ENCODE measurements around the gene CPSF4L. TPM values are rescaled to one million over a fixed set of nuclear protein-coding genes. Genes with fewer than 3 reads are reported as not detected.

Gene CPSF4L
- polyA plus RNA-seq, 2 of the 4 experiments (the other 2 are of a cell fraction) = 0.13 TPM; not detected in 1

GRCh38 chr17:73214008-73214407, 47.7 kb downstream of the CPSF4L start:
- ATAC-seq = no peak
- H3K9me3 ChIP-seq = no peaks in the 10 kb centered on the region
- no peak overlapping the region for H3K4me3 ChIP-seq
- FAIRE-seq = peak; percentile 59
- no peak overlapping the region for H3K4me2 ChIP-seq
- ChIA-PET POLR2A (no interaction called here), CTCF (interaction anchor here (1.0 to 2.5 kb wide), 3 partner anchors 18 to 229 kb away, joined by 3 to 10 read pairs (median 8); a partner anchor contains a TSS)
- TF ChIP-seq HDAC2 (IDR thresholded peaks at IDR 0.05) = no peak
- H3K4me1 ChIP-seq = peaks cover 9% of the 10 kb centered on the region; the same call in 1 of the 3 replicates
- H3K27ac ChIP-seq = no peak overlapping the region; a peak in 1 of 6 replicates
- DNase-seq (ENCODE audit: low read depth in 1 of 2, low spot score in 1 of 2) = no peak

- H3K4me3 ChIP-seq = no peak overlapping the region
- POLR2A ChIA-PET = interaction anchor here (0.6 kb wide), 1 partner anchor 9 kb away, joined by 4 read pairs; no protein-coding TSS in a partner anchor
- H3K27ac ChIP-seq = no peak overlapping the region
- H3K4me1 ChIP-seq = peaks cover 9% of the 10 kb centered on the region; the same call in 1 of the 3 replicates
- DNase-seq (ENCODE audit: low read depth in 1 of 2, low spot score in 1 of 2) (no peak), ATAC-seq (no peak), FAIRE-seq (no peak)
- no peaks in the 10 kb centered on the region for H3K9me3 ChIP-seq
- CTCF ChIA-PET = interaction anchor here (0.8 to 1.0 kb wide), 8 partner anchors 8 to 656 kb away, joined by 3 read pairs; no protein-coding TSS in a partner anchor
- WGBS (ENCODE audit: missing lambda C conversion rate) = 82% methylated on average over 13 of the region's 13 CpGs
- H3K4me2 ChIP-seq = no peak overlapping the region
- no peak for TF ChIP-seq MAZ (IDR thresholded peaks at IDR 0.05; ENCODE audit: borderline replicate concordance, low read depth, low read length)
- TF ChIP-seq KDM5A (IDR thresholded peaks at IDR 0.05) = no peak
- TF ChIP-seq HOXB5 (CRISPR knock-in tag; IDR thresholded peaks at IDR 0.05) = no peak
- TF ChIP-seq HOXB13 (CRISPR knock-in tag; IDR thresholded peaks at IDR 0.05; ENCODE audit: low read depth) = no peak
- TF ChIP-seq SMC3 (IDR thresholded peaks at IDR 0.05) = no peak
- TF ChIP-seq KDM1A (IDR thresholded peaks at IDR 0.05; ENCODE audit: low read depth) = no peak
- no peak for TF ChIP-seq FOXS1 (CRISPR knock-in tag; IDR thresholded peaks at IDR 0.05)
- TF ChIP-seq JUNB (IDR thresholded peaks at IDR 0.05) = no peak
- TF ChIP-seq, protein P1, sequence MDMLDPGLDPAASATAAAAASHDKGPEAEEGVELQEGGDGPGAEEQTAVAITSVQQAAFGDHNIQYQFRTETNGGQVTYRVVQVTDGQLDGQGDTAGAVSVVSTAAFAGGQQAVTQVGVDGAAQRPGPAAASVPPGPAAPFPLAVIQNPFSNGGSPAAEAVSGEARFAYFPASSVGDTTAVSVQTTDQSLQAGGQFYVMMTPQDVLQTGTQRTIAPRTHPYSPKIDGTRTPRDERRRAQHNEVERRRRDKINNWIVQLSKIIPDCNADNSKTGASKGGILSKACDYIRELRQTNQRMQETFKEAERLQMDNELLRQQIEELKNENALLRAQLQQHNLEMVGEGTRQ (IDR thresholded peaks at IDR 0.05) = no peak
These were observed 49.9 kb downstream of the CPSF4L start for GRCh38 chr17:73211745-73212144.

DNA sequence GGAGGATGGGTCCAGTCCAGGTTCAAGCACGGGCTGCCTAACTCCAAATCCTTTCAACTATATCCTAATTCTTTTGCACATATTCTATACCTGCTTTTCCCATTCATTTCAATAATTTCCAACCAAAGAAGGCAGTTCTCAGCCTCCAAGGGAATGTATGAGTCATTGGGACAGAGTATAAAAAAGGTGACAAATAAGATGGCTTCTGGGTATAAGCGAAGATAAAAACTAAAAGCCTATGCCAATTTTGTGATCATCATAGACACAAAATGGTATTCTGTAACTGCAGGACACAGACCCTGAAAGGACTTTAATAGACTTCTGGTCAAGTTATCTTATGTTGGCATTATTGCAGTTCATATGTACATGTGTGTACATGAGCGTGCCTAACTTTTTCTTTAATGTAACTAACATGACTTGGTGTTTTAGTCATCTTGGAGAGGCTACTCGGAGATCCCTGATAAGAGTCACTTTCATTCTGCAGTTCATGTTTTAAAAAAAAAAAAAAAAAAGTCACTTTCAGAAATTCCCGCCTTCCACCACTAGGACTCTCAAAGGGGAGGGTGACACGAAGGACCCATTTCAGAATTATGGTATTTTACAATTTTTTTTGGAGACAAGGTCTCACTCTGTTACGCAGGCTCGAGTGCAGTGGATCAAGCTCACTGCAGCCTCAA, 51.5 kb downstream of the CPSF4L start:
- FAIRE-seq (no peak), ATAC-seq (peak; percentile 38 to 56; a peak in 3 of 6 replicates), DNase-seq (ENCODE audit: low read depth in 1 of 2, low spot score in 1 of 2) (peak in 1 of 2 experiments; percentile 75)
- no peak overlapping the region for H3K27ac ChIP-seq
- CTCF ChIA-PET = interaction anchor here (0.6 to 1.9 kb wide), 7 partner anchors 8 to 482 kb away, joined by 3 to 6 read pairs (median 4); no protein-coding TSS in a partner anchor
- H3K4me2 ChIP-seq = no peak overlapping the region
- no peaks in the 10 kb centered on the region; the same call in 2 of the 3 replicates for H3K4me1 ChIP-seq
- WGBS (ENCODE audit: missing lambda C conversion rate) = 75% methylated on average over 8 of the region's 8 CpGs
- TF ChIP-seq, protein P2, sequence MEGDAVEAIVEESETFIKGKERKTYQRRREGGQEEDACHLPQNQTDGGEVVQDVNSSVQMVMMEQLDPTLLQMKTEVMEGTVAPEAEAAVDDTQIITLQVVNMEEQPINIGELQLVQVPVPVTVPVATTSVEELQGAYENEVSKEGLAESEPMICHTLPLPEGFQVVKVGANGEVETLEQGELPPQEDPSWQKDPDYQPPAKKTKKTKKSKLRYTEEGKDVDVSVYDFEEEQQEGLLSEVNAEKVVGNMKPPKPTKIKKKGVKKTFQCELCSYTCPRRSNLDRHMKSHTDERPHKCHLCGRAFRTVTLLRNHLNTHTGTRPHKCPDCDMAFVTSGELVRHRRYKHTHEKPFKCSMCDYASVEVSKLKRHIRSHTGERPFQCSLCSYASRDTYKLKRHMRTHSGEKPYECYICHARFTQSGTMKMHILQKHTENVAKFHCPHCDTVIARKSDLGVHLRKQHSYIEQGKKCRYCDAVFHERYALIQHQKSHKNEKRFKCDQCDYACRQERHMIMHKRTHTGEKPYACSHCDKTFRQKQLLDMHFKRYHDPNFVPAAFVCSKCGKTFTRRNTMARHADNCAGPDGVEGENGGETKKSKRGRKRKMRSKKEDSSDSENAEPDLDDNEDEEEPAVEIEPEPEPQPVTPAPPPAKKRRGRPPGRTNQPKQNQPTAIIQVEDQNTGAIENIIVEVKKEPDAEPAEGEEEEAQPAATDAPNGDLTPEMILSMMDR (IDR thresholded peaks at IDR 0.05) = peak; percentile 24; the same call in 1 of the 3 replicates
- TF ChIP-seq FOSL2 (IDR thresholded peaks at IDR 0.05) (no peak), FOSL2 (CRISPR knock-in tag; IDR thresholded peaks at IDR 0.05) (peak; percentile 69), HDAC2 (IDR thresholded peaks at IDR 0.05) (no peak), ZC3H11A (IDR thresholded peaks at IDR 0.05) (no peak)
- POLR2A ChIA-PET = no interaction called here
- no peak overlapping the region for H3K4me3 ChIP-seq
- H3K9me3 ChIP-seq = no peaks in the 10 kb centered on the region

DNA sequence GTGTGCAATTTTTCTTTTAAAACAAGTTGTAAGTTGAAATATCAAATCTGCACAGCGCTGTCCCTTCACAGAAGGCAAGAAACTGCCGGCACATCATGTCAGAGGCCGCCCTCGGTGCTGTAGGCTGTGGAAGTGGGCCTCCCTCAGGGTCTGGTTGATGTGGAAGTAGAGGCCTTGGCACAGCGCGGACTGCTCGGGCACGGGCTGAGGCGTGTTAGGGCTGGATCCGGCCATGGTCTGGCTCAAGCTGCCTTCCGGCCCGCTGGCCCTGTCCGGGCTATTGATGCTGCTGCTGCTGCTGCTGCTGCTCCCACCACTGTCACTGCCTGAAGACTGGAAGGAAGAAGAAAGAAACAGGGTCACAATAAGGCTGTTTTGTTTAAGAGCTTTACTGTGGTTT, 52.2 kb downstream of the CPSF4L start:
- no peak overlapping the region for H3K4me2 ChIP-seq
- ChIA-PET POLR2A (no interaction called here), CTCF (interaction anchor here (0.8 to 1.9 kb wide), 4 partner anchors 13 to 481 kb away, joined by 4 to 6 read pairs (median 5); no protein-coding TSS in a partner anchor)
- DNase-seq (ENCODE audit: low read depth in 1 of 2, low spot score in 1 of 2) = no peak
- no peak; a peak in 1 of 6 replicates for ATAC-seq
- no peak for FAIRE-seq
- H3K4me3 ChIP-seq = no peak overlapping the region
- no peaks in the 10 kb centered on the region for H3K4me1 ChIP-seq
- 94% methylated on average over 13 of the region's 13 CpGs for WGBS (ENCODE audit: missing lambda C conversion rate)
- no peaks in the 10 kb centered on the region for H3K9me3 ChIP-seq
- H3K27ac ChIP-seq = no peak overlapping the region
- TF ChIP-seq POLR2A (IDR thresholded peaks at IDR 0.05; ENCODE audit: low read length) (no peak), HMGXB4 (CRISPR knock-in tag; IDR thresholded peaks at IDR 0.05; ENCODE audit: borderline replicate concordance) (no peak), CHD4 (IDR thresholded peaks at IDR 0.05; ENCODE audit: borderline replicate concordance) (no peak), FOSL2 (IDR thresholded peaks at IDR 0.05) (no peak), FOSL2 (CRISPR knock-in tag; IDR thresholded peaks at IDR 0.05) (no peak), KDM5A (IDR thresholded peaks at IDR 0.05) (no peak), MYC (IDR thresholded peaks at IDR 0.05; ENCODE audit: borderline replicate concordance, low read length) (no peak), RFX5 (IDR thresholded peaks at IDR 0.05) (no peak), FOSB (CRISPR knock-in tag; IDR thresholded peaks at IDR 0.05) (no peak), CEBPB (IDR thresholded peaks at IDR 0.05) (no peak), EHMT2 (IDR thresholded peaks at IDR 0.05; ENCODE audit: low read depth) (no peak), GATA3 (IDR thresholded peaks at IDR 0.05; ENCODE audit: borderline replicate concordance) (no peak)
- TF ChIP-seq, protein P1 (IDR thresholded peaks at IDR 0.05) = no peak
- TF ChIP-seq, protein P3, sequence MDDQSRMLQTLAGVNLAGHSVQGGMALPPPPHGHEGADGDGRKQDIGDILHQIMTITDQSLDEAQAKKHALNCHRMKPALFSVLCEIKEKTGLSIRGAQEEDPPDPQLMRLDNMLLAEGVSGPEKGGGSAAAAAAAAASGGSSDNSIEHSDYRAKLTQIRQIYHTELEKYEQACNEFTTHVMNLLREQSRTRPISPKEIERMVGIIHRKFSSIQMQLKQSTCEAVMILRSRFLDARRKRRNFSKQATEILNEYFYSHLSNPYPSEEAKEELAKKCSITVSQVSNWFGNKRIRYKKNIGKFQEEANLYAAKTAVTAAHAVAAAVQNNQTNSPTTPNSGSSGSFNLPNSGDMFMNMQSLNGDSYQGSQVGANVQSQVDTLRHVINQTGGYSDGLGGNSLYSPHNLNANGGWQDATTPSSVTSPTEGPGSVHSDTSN (IDR thresholded peaks at IDR 0.05) = no peak

Data from A549 (cell line).